Fibroblast of lung (primary cell): Measurements from ENCODE around the gene RAB35. TPM values are rescaled to one million over a fixed set of nuclear protein-coding genes. Genes with fewer than 3 reads are reported as not detected.

ENCODE experiments used
- DNase-seq, 2 donors: peaks; one replicate each; pipeline versions ENCODE4 v3.0.0 to v3.0.0-alpha.2; 2010; ENCODE audit warnings: low read depth in 2 of 2
- H2AFZ ChIP-seq: 2 replicates; pipeline ENCODE4 v1.5.1; 2012; ENCODE audit warnings: low read length, control low read depth, inconsistent platforms
- H3K27ac ChIP-seq: 2 replicates; pipeline ENCODE4 v1.5.1; 2011; ENCODE audit warnings: low read length, control low read depth; ENCODE audit not compliant: insufficient read depth
- H3K27me3 ChIP-seq: 2 replicates; pipeline ENCODE4 v1.5.1; 2011; ENCODE audit warnings: mild to moderate bottlenecking, low read length; ENCODE audit not compliant: control insufficient read depth, insufficient read depth
- H3K36me3 ChIP-seq: 2 replicates; pipeline ENCODE4 v1.5.1; 2011; ENCODE audit warnings: low read length; ENCODE audit not compliant: control insufficient read depth, insufficient read depth
- H3K4me1 ChIP-seq: 2 replicates; pipeline ENCODE4 v1.5.1; 2011; ENCODE audit warnings: low read length; ENCODE audit not compliant: control insufficient read depth, insufficient read depth; ENCODE audit errors: extremely low read depth
- H3K4me2 ChIP-seq: 2 replicates; pipeline ENCODE4 v1.5.1; 2011; ENCODE audit warnings: low read length, control low read depth; ENCODE audit not compliant: insufficient read depth; ENCODE audit errors: extremely low read depth
- H3K4me3 ChIP-seq, 4 experiments: fragments of 200-600 bp in 1 of 4; sonication (generic) in 1 of 4; replicated peaks in 1 of 4; 2 replicates each; pipeline ENCODE4 v1.5.1; 2011 to 2016; ENCODE audit warnings: low read length in 4 of 4, low read depth in 3 of 4, mild to moderate bottlenecking in 3 of 4, control low read depth in 2 of 4, inconsistent platforms in 1 of 4, mixed read lengths in 1 of 4; ENCODE audit not compliant: insufficient read depth in 1 of 4; ENCODE audit errors: control extremely low read depth in 1 of 4
- H3K79me2 ChIP-seq: 2 replicates; pipeline ENCODE4 v1.5.1; 2012; ENCODE audit warnings: mild to moderate bottlenecking, low read length, inconsistent platforms; ENCODE audit not compliant: control insufficient read depth, insufficient read depth
- H3K9ac ChIP-seq: 2 replicates; pipeline ENCODE4 v1.5.1; 2011; ENCODE audit warnings: mild to moderate bottlenecking, low read length, control low read depth; ENCODE audit not compliant: insufficient read depth
- H3K9me3 ChIP-seq: 2 replicates; pipeline ENCODE4 v1.5.1; 2012; ENCODE audit warnings: low read depth, low read length; ENCODE audit not compliant: control insufficient read depth, insufficient read depth
- H4K20me1 ChIP-seq: 2 replicates; pipeline ENCODE4 v1.5.1; 2011; ENCODE audit warnings: low read length; ENCODE audit not compliant: control insufficient read depth, insufficient read depth; ENCODE audit errors: extremely low read depth
- EZH2 ChIP-seq: IDR thresholded peaks from 2 replicates; pipeline ENCODE4 v1.5.1; 2012; ENCODE audit warnings: low read length, control low read depth, mild to moderate bottlenecking; ENCODE audit errors: missing control alignments
- polyA plus RNA-seq, 2 donors: library from polyadenylated mRNA; depleted of rRNA in 1 of 2; stranded (reverse) in 1 of 2; unstranded in 1 of 2; fragments of >200 nt; gene quantifications; 2 replicates each; pipeline ENCODE4 v1.2.1, GENCODE V29; 2011 to 2012; ENCODE audit warnings: missing spikeins in 1 of 2
- total RNA-seq: library from RNA; depleted of rRNA; stranded (reverse); fragments of >200 nt; gene quantifications from 2 replicates; pipeline ENCODE4 v1.2.1, GENCODE V29; 2014
- TF ChIP-seq, protein P1 (sequence below), 2 donors: IDR thresholded peaks in 1 of 2; conservative IDR thresholded peaks in 1 of 2; 1 replicate in 1 of 2; 2 replicates in 1 of 2; pipeline ENCODE4 v1.5.1; 2011 to 2012; ENCODE audit warnings: low read length in 2 of 2, control low read depth in 1 of 2, inconsistent platforms in 1 of 2, low read depth in 1 of 2, mild to moderate bottlenecking in 1 of 2

Gene RAB35
- total and polyA plus RNA-seq, 2 donors (not counting 1 experiment from before 2014, with no cell fraction given) = 29.7 to 51.4 TPM

DNA sequence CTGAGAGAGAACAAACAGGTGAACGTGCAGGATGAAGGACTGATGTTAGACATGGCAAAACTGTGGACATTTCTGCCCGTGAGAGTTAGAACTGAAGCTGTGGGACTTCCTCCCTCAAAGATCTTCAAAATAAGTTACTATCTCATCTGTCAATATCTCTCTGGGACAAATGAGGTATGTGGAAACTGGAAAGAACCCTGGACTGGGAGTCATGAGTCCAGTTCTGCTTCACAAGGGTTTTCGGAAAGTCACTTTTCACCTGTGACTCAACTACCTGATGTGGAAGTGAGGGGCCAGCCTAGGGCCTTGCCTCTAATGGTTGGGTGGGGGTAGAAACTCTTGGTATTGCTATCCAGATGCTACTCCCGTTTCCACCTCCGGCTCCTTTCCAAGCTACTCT is 47.3 kb downstream of the RAB35 start:
- Histone ChIP-seq H3K4me1 (no peaks in the 10 kb centered on the region), H2AFZ (no peak overlapping the region), H3K27me3 (peaks cover 8% of the 10 kb centered on the region), H3K4me3 (no peak overlapping the region), H3K36me3 (no peaks in the 10 kb centered on the region), H3K79me2 (no peaks in the 10 kb centered on the region), H4K20me1 (no peaks in the 10 kb centered on the region), H3K9me3 (no peaks in the 10 kb centered on the region), H3K27ac (no peak overlapping the region), H3K4me2 (no peak overlapping the region), H3K9ac (no peak overlapping the region)
- TF ChIP-seq, protein P1, sequence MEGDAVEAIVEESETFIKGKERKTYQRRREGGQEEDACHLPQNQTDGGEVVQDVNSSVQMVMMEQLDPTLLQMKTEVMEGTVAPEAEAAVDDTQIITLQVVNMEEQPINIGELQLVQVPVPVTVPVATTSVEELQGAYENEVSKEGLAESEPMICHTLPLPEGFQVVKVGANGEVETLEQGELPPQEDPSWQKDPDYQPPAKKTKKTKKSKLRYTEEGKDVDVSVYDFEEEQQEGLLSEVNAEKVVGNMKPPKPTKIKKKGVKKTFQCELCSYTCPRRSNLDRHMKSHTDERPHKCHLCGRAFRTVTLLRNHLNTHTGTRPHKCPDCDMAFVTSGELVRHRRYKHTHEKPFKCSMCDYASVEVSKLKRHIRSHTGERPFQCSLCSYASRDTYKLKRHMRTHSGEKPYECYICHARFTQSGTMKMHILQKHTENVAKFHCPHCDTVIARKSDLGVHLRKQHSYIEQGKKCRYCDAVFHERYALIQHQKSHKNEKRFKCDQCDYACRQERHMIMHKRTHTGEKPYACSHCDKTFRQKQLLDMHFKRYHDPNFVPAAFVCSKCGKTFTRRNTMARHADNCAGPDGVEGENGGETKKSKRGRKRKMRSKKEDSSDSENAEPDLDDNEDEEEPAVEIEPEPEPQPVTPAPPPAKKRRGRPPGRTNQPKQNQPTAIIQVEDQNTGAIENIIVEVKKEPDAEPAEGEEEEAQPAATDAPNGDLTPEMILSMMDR (conservative IDR thresholded peaks at IDR 0.05 in 1 of 2, IDR thresholded peaks at IDR 0.05 in 1 of 2; ENCODE audit: low read depth in 1 of 2, low read length in 2 of 2) = no peak
- TF ChIP-seq EZH2 = no peak
- DNase-seq = no peak

DNA sequence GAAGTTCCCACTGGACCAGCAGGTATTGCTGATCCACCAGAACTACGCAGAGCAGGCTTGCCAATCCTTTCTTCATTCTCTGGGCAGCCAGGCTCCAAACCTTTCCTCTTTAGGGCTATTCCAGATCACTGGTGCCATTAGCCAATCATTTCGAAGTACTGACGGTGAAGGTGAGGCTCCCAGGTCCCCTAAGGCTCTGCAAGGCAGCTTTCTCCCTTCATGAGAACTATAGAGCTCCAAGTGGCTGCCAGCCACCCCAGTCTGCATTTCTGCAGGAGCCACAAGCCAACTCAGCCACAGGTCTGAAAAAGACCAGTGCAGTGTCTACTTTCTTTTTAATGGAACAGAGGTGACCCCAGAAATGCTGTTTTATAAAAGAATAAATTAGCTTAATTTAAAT is 48.7 kb downstream of the RAB35 start:
- H3K4me3 ChIP-seq = no peak overlapping the region
- DNase-seq = no peak
- H2AFZ ChIP-seq = no peak overlapping the region
- TF ChIP-seq EZH2 = no peak
- TF ChIP-seq, protein P1 (conservative IDR thresholded peaks at IDR 0.05 in 1 of 2, IDR thresholded peaks at IDR 0.05 in 1 of 2; ENCODE audit: low read depth in 1 of 2, low read length in 2 of 2) = no peak
- no peak overlapping the region for H3K27ac ChIP-seq
- no peaks in the 10 kb centered on the region for H3K9me3 ChIP-seq
- peaks cover 19% of the 10 kb centered on the region for H3K27me3 ChIP-seq
- H3K9ac ChIP-seq = no peak overlapping the region
- H3K4me2 ChIP-seq = no peak overlapping the region
- H3K36me3 ChIP-seq = no peaks in the 10 kb centered on the region
- no peaks in the 10 kb centered on the region for H3K4me1 ChIP-seq
- H3K79me2 ChIP-seq = no peaks in the 10 kb centered on the region
- H4K20me1 ChIP-seq = no peaks in the 10 kb centered on the region

DNA sequence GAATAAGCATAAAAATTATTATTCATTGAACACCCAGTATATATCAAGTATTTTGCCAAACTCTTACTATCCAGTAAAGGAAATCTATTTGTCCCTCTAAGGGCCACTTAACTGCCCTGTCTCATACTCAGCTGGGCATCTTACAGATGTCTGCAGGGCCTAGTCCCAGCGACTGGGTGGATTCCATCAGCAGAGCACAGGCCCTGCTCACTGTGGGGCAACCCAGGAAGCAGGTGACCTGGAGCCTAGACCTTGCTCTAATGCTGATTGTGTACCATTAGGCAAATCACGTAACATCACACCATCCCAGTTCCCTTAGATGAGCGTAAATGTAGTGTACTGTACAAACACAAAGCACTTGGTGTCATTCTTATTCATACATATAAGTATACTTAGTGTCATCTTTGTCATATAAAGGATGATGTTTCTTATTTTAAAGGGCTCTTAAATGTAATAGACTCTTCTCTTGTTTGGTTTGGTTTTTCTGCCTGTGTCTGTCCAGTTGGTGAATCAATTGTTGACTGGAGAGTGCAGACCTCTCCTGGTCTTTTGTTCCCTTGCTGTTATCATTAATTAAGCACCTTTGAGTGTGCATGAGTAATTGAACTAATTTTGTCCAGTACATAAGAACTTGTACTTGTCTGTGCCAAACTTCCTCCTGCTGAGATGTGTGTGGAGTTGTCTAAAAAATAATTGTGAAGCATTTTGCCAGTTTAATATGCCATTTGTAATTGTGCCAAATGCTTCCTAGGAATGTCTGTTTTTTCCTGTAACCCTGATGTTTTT is 49.3 kb downstream of the RAB35 start:
- Histone ChIP-seq H3K9me3 (no peaks in the 10 kb centered on the region), H3K4me1 (no peaks in the 10 kb centered on the region), H3K79me2 (no peaks in the 10 kb centered on the region), H2AFZ (no peak overlapping the region), H3K36me3 (no peaks in the 10 kb centered on the region), H3K9ac (no peak overlapping the region), H3K27me3 (peaks cover 23% of the 10 kb centered on the region), H4K20me1 (no peaks in the 10 kb centered on the region), H3K4me2 (no peak overlapping the region), H3K27ac (no peak overlapping the region), H3K4me3 (no peak overlapping the region)
- no peak for DNase-seq
- TF ChIP-seq, protein P1 (conservative IDR thresholded peaks at IDR 0.05 in 1 of 2, IDR thresholded peaks at IDR 0.05 in 1 of 2; ENCODE audit: low read depth in 1 of 2, low read length in 2 of 2) = no peak
- TF ChIP-seq EZH2 = no peak
